Measurements from ENCODE around the gene DNTTIP2.
"Not testable (repeated sequence)": the region's sequence is repeated elsewhere in the genome, so short reads cannot be mapped to it uniquely, and the experiment has no call there.

Gene DNTTIP2

DNA sequence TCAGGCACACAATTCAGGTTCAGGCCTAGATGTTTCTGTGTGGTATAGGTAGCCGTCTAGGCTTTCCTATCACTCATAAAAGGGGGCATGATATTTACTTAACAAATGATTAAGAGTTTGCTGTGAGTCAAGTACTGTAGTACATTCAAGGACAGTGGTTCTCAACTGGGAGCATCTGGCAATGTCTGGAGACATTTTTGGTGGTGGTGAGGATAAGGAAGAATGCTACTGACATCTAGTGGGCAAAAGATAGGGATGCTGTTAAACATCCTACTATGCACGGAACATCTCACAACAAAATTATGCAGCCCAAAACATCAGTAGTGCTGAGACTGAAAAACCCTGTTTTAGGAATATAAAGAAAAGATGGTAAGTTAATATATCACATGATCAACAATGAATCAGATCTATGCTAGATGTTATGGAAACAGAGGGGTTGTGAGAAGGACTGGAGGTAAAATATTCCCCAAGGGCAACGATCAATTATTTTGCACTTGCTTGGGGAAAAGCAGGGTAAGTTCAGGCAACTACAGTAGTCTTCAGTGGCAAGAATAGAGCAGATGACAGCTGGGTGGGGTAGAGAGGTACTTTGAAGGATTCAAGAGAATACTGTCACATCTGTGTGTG lies 4.9 kb downstream of the DNTTIP2 start:
- DNase-seq, result peak in 2 of 6 experiments; percentile 33 to 42

GRCh38 chr1:93871366-93871765 lies 7.6 kb downstream of the DNTTIP2 start:
- no peak for DNase-seq

DNA sequence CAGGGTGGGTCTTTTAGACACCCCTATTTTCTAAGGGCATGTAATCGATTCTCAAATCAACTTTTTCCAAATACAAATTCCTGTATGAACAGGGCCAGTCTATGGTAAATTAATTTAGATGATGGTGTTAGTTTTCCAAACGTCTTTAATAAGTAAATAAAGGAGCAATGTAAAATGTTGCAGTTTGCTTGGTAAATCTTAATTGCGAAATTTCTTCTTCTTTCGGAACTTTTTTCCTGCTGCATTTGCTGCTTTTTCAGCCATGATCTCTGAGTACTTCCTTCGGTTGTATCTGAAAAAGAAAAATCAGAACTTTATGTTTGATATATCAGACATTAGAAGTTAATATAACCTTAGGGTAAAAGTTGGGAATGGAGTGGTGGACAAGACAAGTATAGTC lies 9.4 kb downstream of the DNTTIP2 start:
- DNase-seq, result no peak

DNA sequence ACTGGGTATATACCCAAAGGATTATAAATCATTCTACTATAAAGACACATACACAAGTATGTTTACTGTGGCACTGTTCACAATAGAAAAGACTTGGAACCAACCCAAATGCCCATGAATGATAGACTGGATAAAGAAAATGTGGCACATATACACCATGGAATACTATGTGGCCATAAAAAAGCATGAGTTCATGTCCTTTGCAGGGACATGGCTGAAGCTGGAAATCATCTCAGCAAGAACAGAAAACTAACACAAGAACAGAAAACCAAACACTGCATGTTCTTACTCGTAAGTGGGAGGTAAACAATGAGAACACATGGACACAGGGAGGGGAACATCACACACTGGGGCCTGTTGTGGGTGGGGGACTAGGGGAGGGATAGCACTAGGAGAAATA lies 10.5 kb downstream of the DNTTIP2 start:
- DNase-seq, result not testable (repeated sequence)

GRCh38 chr1:93865253-93865652 lies 13.8 kb downstream of the DNTTIP2 start:
- DNase-seq, result no peak

DNA sequence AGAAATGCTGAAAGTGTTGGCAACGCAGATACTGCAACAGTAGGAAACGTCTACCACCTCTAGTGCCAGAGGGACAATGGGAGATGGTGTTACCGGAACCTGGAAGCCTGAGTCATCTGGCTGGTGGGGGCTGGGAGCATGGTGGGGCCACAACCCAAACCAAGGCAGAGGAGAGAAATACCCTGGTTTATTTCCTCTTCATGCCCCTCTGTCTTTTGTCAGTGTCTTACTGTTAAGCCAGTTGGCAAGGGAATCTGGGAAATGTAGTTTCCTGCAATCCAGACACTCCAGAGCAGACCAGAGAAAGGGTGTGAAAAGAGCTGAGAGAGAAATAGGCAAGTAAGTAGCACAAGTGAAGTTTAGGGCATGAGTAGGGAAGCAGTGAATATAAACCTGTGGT lies 14.8 kb downstream of the DNTTIP2 start:
- no peak for DNase-seq

DNA sequence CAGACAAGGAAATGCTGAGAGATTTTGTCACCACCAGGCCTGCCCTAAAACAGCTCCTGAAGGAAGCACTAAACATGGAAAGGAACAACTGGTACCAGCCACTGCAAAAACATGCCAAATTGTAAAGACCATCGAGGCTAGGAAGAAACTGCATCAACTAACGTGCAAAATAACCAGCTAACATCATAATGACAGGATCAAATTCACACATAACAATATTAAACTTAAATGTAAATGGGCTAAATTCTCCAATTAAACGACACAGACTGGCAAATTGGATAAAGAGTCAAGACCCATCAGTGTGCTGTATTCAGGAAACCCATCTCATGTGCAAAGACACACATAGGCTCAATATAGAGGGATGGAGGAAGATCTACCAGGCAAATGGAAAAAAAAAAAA lies 21.4 kb downstream of the DNTTIP2 start:
- not testable (repeated sequence) for DNase-seq

GRCh38 chr1:93855983-93856382 lies 23.0 kb downstream of the DNTTIP2 start:
- DNase-seq, result not testable (repeated sequence)

DNA sequence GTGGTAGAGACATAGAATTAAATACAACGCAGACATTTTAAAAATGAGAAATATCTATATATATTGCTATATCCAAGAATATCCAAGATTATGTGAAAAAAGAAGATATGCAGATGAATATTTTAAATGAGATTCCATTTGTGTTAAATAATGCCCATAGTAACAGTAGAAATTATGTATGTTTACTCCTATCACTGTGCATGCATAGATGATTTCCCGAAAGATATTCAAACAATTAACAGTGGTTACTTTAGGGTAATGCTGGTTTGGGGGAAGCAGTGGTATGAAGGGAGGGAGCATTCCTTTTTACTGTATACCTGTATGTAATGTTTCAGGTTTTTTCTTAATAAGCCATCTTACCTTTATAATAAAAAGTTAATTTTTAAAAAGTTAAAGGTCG lies 25.1 kb downstream of the DNTTIP2 start:
- no peak for DNase-seq

DNA sequence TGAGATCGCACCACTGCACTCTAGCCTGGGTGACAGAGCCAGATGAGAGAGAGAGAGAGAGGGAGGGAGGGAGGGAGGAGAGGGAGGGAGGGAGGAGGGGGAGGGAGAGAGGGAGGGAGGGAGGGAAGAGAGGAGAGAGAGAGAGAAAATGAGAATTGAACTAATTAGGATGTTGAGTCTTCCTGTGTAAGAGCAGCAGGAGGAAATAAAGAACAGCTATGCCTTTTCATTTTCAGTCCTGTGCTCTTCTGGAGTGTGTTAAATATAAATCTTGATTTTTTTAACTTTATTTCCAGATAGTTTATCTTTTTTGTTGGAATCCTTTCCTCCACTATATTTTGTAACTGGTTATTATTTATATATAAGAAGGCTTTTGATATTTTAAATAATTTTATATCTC lies 27.1 kb downstream of the DNTTIP2 start:
- no peak for DNase-seq

DNA sequence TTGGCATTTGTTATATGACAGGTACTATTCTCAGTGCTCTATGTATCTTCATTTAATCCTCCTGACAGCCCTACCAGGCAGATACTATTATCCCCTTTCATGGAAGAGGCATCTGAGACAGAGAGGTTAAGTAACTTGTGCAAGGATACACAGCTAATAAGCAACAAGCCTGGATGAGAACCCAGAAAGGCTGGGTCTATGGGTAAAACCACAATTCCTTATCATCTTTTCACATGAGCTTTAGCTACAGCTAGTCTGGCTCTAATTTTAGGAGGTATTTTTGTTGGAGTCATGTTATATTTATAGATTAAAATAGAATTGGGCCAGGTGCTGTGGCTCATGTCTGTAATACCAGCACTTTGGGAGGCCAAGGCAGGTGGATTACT lies 27.7 kb downstream of the DNTTIP2 start:
- DNase-seq, result no peak

- peak in 4 of 6 experiments; percentile 22 to 39 (median 34) for DNase-seq
Observed at GRCh38 chr1:93850687-93851326, 28.2 kb downstream of the DNTTIP2 start.

- no peak for DNase-seq
Observed at GRCh38 chr1:93848350-93848883, 30.6 kb downstream of the DNTTIP2 start.

DNA sequence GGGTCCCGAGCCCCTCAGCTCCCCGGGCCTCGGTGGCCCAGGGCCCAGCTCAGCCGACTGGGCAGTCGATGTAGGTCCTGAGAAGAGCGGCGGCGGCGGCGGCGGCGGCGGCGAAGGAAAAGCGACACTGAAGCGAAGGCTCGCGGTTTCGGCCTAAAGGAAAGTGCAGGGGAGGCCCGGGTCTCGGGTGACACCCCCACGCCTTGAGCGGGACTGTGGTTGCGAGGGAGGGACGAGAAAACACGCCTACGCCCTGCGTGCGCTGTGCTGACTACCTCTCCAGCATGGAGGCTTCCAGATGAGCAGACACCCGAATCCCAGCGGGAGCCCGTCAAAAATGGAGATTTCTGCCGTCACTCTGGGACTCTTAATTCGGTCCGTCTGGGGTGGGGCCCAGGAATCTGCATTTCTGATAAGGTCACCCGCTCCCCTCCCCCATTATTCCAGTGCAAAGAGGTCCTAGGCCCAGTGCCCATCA lies 31.2 kb downstream of the DNTTIP2 start:
- peak; percentile 42 to 84 (median 70) for DNase-seq

- peak; percentile 84 to 94 (median 88) for DNase-seq
Observed at GRCh38 chr1:93846992-93847810, 31.8 kb downstream of the DNTTIP2 start.

DNA sequence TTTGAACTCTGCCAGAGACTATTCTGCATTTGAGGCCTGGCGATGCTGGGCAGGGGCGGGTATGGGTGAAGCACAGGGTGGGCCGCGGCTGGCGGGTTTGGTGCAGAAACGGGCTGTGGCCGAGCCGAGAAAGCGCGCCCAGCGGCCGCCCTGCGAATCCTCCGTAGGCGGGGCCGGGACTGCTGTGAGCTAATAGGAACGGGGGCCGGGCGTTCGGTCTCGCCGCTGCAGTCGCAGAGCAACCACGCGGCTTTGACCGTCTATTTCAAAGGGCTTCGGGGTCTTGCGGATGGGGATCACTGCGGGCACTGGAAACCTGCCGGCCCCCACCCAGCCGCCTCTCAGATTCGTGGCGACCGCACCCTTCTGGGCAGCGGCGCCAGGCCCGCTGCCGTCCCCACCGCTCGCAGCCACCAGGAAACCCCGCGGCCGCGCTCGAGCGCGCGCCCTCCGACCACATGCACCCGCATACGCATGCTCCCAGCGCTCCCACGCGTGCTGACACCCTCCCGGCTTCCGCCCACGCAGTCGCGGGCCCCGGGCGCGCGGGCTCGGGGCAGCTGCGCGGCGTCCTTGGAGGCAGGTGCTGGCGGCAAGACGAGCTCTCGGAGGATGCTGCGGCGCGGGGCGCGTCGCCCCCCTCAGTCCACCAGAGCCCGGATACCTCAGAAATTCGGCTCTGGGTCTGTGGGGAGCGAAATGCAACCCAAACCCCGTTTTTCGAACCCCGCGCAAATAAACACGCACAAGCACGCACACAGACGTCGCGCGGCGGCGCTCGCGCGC lies 32.6 kb downstream of the DNTTIP2 start:
- peak; percentile 77 to 90 (median 83) for DNase-seq

GRCh38 chr1:93845538-93846205 lies 33.3 kb downstream of the DNTTIP2 start:
- DNase-seq, result peak in 3 of 6 experiments; percentile 10 to 68 (median 40)

DNA sequence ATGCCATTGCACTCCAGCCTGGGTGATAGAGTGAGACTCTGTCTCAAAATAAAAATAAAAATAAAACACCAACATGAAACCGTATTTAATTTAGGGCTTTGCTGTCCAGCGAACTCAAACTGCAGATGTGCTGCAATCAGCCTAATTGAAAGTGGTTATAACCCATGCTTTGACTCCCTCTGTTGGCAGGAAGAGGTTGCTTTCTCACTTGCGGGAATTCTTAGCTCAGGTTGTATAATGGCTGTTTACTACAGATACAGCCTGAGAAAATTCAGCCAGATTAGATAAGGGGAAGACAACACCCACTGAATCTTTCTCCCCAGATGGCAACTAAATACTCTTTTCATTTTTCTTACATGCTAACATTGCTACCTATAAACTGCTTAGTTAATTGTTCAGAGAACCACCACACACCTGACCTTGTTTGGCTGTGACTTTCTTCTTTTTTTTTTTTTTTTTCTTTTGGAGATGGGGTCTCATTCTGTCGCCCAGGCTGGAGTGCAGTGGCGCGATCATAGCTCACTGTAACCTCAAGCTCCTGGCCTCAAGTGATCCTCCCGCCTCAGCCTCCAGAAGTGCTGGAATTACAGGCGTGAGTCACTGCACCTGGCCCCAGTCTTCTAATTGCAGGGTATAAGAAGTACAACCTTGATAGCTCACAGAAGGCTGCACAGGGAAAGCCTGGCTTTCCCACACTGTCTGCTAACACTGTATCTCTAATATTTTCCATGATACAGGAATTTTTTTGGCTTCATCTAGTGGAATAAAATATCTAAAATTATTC lies 34.6 kb downstream of the DNTTIP2 start:
- DNase-seq, result peak in 5 of 6 experiments; percentile 12 to 67 (median 54)

DNA sequence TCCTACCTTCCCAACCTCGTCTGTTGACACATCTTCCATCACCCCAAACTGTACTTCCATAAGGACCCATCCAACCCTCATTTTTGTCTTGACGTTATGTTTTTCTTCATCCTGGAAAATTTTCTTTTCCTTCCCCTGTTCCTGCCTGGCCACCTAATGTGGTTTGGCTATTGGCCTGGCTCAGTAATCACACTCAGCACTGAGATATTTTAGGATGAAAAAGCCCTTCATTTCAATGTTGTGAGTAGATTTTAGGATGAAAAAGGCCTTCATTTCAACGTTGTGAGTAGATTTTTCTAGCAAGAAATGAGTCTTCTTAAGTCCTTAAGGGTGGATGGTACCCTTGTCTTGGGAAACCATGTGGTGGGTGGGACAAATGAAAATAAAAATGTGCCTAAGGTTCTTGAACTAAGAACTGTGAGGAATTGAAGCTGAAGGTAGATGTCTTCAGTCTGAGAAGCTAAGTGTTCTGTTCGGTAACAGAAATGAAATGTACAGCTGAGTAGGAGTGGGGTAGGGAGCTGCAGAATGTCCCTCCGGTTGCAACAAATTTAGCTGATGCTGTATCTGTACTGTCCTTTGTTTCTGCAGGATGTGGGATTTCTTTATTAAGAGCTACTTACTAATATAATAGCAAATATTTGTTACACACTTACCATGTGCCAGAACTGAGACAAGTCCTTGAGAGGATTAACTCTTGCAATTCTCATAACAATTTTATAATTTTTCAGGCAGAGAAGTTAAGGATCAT lies 36.1 kb downstream of the DNTTIP2 start:
- no peak for DNase-seq

DNA sequence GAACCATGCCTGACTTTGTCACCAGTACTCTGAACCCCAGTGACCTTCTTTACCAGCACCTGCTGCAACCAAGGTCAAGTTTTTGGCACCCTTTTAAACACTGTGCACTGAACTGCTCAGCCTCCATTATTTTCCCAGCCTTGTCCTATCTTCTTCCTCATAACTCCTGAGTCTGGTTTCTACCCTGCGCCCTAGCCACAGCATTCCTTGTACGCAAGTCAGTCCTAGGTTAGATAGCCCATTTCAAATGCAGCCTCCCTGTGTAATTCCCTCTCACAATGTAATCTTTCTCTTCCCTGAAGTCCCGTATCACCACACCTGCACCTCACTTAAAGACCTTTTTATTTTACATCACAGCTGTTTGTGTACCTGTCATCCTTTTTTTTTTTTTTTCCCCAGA lies 37.2 kb downstream of the DNTTIP2 start:
- DNase-seq, result no peak

Measured in stimulated activated naive CD4-positive, alpha-beta T cell (primary cell).